DMS79 (cell line): ENCODE measurements around the gene HIVEP3.

Experiments used
- DNase-seq: peaks from one replicate; lab custom pipeline; 2025; lab: John Stamatoyannopoulos, UW

Gene HIVEP3

DNA sequence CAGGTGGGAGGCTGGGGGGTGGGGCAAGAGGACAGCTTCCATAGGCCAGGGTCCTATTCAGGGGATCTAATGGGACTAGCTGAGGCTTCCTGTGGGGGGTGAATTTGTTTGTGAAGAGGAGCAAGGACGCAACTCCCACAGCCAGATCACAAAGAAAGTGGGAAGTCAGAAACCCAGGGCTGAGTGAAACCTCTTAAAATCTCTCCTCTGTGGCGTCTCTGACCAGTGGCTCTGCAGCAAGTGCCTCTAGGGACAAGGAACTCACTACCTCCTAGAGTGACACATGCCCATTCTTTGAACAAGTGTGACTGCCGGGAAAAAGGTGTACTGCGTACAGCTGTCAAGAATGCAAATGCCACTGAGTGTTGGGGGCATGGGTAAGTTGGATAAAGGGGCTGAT is 187.9 kb downstream of the HIVEP3 start:
- no peak for DNase-seq

DNA sequence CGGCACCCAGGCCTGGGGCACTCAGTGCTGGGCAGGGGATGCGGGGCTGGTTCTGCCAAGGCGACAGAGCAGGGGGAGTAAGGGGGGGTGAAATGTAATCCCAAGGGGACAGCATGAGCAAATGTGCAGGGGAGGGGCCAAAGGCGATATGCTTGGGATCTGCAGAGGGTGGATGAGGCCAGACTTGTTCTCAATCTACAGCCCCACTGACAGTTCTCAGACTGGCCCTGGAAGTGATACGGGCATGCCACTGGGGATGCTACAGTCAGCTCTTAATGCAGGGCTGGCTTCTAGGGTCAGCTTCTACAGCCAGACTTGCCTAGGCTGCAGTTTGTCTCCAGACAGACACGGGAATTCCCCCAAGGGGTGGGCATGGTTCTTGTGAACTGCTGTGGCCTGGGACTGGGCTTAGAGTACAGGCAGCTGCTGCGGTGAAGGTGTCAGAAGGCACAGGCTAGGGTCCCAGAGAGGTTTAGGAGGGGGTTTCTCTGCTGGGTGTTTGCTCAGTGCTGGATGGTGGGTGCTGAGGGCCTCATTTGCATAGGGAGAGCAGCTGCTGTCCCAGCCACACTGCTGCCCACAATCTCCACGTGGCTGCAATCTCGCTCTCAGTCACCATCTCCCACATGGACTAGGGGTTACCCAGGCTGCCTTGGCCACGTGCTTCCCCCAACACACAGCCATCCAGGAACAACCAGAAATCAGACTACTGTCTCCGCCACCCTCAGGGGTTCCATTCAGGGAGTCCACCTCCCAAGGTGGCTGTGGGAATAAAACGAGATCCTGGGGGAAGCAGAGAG is 190.1 kb downstream of the HIVEP3 start:
- DNase-seq = no peak

DNA sequence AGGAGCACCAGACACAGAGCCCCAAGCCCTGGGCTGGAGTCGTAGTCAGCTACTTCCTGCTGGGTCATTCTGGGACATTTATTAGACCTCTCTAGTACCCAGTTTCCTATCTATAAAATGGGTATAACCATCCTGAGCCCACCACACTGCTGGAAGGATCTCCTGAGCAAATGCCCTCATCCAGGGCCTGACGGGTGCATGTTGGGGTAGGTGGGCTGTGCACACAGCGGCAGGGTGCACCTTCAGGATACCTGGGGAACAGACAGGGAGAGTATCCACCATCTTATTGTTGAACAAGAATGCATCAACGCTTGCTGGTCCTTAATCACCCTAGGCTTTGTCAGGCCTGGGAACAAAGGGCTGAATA is 191.0 kb downstream of the HIVEP3 start:
- no peak for DNase-seq

DNA sequence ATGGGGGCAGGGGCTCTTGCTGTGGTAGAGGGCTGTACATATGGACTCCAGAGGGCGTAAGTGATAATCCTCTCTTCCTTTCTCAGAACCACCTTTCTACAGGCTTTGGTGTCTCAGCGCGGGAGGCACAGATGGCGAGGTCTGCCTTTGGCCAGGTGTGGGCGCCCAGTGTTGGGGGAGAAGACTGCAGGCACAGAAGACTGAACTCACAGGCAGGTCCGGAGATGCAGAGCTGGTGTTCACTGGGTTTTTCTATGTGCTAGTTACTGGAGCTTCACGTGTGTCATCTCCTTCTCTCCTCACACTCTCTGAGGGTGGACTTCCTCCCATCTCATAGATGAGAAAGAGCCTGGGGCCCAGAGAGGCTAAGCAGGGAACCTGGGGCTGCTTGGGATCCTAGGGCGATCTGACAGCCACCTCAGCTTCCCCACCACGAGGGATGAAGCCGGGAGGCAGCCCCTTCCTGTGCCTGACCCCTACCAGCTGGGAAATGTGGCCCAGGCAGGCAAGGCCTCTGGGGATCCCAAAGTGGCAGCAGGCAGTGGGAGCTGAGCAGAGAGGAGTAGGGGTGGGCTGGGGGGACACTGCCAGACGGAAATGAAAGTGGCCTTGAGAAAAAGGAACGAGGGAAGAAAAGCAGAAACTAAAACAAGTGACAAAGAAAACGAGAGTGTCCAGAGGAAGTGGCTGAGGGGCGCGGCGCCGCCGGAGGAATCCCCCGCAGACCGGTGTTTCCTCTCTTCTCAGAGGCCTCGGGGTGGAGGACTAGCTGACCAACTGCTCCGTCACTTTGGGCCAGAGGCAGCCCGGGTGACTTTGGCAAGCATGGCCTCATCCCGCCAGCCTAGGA is 191.6 kb downstream of the HIVEP3 start:
- no peak for DNase-seq

DNA sequence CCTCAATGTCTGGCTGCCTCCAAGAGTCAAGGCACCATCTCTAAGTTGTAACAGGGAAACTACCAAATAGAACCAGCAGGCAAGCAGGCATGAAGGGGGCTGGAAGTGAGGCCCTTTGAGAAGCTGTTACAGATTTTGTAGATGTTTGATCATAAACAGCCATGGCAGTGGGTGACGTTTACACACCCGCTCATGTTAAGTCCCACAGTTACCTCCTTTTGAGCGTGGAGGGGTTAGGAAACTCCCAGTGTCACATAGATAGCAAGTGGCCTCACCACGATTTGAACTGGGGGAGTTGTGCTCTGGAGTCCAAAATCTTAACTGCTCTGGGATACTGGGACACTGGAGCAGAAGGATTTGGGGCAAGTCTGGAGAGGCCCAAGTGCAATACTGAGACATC is 192.4 kb downstream of the HIVEP3 start:
- no peak for DNase-seq

DNA sequence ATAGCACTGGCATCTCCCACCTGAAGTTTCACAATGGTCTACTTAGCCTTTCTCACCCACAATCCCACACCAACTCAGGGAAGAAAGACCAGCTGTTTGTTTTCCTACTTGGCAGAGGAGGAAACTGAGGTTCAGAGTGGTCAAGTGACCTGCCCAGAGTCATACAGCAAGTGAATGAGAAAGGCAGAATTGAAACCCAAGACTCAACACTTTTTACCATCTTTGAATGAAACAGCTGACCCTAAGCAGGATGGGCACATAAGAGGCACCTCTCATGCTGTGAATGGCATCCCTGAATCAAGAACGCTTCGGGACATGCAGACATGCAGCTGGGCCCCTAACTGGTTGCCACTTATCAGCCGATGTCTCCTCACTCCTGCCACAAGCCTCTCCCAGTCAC is 193.8 kb downstream of the HIVEP3 start:
- no peak for DNase-seq

DNA sequence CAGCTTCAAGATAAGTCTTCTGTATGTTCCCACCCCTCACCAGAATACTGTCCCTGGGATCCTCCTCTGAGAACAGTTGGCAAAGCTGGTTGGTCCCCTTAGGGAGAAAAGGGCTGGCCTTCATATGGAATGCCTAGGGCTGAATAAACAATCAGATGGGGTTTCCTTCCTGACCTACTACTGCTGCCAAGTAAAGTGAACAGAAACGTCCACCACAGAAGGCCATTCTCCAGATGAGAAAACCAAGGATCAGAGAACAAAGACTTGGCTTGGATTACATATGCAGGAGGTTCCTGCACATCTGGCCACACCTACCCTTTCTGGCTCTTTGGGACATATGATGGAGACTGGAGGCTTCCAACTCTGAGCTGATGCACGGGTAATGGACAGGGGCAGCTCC is 194.5 kb downstream of the HIVEP3 start:
- DNase-seq = no peak

DNA sequence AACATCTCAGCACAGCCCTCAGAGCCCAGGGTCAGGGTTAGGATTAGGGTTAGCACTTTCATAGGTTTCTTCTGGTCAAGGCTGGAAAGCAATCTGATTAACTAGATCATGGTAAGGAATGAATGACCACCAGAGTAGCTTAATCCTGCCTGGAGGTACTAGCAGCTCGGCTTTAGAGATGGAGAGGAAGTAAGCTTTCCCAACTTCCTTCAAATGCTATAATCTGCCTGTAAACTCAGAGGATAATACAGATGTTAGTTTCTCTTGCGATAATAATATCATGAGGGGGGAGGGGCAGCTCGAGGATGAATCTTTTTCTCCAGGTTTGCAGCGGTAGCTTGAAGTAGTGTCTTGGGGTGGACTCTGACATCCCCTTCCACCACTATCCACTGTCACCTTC is 194.9 kb downstream of the HIVEP3 start:
- no peak for DNase-seq

DNA sequence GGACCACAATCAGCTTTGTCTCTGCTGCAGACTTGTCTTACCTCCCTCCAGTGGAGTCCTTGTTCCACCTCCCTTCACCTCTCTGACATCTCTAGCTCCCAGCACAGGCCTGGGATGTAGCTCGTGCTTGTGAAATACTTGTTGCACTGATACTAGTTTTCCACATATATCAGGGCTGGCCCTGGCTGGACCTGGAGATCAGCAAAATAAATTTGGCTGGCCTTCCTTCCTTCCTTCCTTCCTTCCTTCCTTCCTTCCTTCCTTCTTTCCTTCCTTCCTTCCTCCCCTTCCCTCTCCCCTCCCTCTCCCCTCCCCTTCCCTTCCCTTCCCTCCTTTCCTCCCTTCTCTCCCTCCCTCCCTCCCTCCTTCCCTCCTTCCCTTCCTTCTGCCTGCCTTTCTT is 196.5 kb downstream of the HIVEP3 start:
- no peak for DNase-seq

DNA sequence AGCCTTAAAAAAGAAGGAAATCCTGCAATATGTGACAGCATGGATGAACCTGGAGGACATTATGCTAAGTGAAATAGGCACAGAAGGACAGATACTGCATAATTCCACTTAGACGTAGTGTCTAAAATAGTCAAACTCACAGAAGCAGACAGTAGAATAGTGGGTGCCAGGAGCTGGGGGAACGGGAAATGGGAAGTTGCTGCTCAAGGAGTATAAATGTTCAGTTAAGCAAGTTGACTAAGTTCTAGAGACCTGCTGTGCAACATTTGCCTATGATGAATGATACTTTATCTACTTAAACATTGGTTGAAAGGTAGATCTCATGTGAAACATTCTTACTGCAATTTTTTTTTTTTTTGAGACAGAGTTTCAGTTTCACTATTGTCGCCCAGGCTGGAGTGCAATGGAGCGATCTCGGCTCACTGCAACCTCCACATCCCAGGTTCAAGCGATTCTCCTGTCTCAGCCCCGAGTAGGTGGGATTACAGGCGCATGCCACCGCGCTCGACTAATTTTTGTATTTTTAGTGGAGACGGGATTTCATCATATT is 197.8 kb downstream of the HIVEP3 start:
- no peak for DNase-seq

DNA sequence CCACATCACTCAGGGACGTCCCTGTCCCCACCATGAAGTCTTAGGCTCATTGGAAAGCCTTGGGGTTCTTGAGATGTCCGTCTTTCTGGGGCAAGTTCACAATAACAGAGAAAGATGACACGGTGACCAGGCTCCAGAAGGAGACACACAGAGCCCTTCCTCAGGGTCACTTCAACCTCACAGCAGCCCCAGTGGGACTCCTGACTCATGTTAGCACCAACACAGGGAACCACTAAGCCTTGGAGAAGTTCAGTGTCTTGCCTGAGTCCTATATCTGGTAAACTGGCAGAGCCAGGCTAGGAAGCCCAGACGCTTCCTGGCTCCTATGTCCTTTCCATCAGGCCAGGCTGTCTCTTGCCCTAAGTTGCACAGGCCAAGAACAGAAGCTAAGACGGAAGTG is 199.1 kb downstream of the HIVEP3 start:
- no peak for DNase-seq

DNA sequence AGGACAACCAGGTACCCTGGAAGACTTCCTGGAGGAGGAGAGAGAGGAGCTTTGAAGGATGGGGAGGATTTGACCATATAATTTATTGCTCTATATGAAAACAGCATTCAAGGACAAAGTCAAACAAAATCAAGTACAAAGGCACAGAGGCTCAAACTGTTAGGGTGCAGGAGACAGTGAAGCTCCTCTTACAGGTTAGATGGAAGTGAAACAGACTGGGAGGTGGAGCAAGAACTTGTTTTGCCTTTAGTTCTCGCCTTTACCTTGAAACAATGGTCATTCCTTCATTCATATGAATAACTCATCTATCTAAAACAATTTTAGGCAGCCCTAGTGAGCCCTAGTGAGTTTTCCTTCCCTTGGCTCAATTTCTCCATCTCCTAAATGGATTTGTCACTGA is 199.6 kb downstream of the HIVEP3 start:
- DNase-seq = no peak

DNA sequence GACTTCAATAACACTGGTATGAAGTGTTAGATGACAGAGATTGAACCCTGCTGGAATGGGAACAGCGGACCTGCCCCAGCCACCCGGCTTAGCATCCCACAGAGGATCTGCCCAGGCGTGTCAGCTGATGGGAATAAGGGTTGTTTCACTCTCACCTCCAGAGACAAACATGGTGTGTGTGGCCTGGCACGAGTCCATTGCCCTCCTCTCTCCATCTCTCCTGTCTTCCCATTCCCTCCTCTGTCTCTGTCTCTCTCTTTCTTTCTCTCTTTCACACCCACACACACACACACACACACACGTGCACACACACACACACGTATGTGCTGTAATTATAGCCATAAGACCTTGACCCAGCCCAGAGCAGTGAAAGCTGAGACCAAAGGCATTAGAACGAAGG is 200.2 kb downstream of the HIVEP3 start:
- no peak for DNase-seq

DNA sequence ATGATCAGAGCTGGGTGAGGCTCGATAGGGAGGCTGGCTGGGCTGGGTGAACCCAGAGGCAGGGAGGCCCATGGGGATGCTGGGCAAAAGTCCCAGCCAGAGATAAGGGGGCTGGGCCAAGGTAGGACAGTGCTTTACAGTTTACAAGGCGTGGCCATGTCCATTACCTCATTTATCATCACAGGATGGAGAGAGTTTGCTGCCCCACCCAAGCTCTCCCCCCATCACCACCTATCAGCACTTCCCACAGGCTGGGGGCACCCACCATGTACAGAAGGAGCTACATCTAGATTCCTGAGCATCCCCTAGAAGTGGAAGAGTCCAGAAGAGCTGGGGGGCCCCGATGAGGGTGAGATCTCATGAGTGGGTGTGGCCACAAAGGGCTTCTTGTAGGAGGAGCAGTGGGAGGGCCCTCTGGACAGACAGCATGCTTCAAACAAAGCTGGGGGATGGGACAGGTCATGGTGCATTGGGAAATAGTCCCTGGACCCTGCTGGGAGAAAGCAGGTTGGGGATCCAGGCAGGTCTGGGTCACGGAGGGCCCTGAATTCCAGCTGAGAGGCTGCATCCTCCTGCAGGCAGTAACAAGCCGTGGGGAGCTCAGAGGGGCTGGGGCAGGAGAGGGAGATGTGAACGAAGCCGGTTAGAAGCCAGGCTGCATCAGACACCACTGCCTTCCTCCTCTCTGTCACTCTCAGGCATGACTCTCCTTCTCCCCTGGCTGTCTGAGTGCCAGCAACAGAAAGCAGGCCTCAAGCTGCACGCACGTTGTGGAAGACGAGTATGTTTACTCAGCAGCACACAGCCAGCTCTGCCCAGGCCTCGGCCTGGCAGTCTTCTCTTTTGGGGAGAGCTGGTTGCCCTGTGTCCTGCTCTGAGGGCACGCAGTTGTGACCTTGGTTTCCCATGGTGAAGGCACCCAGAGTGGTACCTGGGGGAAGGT is 202.3 kb downstream of the HIVEP3 start:
- DNase-seq = no peak

DNA sequence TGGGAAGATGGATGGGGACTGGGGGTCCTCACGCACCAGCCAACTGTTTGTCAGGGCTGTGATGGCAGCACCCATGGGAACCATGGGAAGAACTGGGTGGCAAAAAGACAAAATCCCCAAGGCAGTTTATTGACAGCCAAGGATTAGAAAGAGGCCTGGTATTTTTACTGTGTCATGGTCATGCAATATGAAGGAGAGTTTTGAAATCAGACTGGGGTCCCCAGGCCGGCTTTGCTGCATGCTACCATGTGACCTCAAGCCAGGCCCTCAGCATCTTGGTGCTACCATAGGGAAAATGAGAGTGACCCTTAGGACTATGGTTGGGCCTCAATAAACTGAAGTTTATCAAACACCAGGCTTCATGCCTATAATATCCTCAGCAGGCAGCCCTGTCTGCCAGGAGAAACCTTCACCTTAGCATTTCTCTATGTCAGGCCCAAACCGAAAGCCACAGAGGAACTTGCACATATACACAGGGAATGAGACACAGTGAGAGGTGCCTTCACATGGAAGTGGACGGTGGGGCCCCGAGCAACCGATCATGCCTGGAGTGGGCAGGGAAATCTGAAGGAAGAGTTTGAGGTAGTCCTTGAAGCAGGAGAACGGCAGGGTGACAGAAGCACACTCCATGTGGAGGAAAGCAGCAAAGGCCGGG is 203.2 kb downstream of the HIVEP3 start:
- no peak for DNase-seq

DNA sequence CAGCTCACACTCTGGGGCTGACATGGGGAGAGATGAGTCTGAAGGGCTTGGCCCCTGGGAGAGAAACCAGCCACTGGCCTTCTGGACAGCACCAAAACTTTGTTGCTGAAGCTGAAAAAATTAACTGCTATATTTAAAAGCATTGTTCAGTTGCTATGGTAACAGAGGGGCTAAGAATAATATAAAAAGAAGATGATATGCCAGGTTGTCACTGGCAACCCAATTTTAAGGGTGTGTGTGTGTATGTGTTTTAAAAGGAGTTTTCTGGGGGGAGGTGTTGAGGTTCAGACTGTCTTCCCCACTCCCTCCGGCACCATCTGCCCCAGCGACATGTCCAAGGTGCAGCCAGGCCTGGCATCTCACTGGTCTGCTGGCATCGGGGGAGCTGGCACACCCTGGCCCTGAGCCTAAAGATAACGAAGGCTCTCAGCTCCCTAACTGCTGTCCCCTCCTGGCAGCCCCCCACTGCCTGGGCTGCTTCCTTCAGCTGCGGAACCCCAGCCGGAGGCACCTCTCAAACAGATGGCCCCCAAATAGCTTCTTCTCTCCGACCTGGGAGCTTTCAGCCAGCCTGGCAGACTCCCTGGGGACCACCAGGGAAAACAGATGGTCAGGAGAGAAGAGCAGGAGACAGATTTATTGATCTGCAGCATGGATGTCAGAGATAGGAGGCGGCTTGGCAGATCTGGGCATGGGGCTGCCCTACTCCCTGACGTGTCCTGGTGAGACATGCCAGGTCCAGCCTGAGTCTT is 203.9 kb downstream of the HIVEP3 start:
- DNase-seq = no peak

DNA sequence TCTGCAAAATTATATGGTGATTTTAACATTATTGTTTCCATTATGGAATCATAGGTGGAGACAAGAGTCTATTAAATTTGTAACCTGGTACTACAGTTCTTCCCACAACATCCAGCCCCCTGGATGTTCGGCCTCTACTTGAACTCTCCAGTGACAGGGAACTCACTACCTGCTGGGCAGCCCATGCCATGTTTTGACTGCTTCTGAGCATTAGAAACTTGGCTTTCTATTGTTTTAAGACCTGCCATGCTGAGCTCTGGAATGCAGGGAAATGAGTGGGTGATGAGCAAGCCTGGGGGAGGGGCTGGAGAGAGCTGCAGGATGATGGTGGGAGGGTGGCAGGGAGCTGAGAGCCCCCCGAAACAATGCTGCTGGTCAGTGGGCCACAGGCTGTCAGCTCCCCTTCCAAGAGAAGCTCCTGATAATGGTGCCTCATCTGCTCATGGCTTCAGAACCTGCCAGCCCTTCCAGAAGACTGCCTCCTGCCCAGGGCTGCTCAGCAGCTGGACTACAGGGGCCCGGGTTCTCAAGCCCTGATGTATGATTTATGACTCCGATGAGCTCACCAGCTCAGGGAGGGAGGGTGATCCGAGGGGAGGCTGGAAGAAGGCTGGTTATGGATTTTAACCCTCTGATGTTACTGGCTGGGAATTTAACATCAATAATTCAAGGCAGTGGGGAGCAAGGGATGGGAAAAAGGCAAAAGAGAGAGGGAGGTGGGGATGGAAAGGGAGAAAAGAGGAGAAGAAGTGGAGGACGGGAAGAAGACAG is 205.0 kb downstream of the HIVEP3 start:
- DNase-seq = no peak

DNA sequence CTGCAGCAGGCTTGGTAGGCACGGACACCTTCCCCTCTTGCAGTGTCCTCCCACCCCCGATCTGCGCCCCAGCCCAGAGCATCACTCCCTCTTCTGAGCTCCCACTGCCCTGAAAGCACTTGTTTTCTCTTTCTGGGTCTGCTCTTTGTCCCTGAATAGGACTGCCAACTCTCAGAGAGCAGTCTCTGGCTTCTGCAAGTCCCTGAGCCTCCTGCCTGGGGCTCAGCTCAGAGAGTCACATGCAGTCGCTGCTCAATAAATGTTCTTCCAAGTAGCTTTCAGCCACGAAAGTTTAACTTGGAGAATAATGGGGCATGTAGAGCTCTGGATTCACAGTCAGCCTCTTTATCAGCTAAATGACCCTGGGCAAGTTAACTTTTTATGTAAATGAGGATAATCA is 205.6 kb downstream of the HIVEP3 start:
- no peak for DNase-seq

DNA sequence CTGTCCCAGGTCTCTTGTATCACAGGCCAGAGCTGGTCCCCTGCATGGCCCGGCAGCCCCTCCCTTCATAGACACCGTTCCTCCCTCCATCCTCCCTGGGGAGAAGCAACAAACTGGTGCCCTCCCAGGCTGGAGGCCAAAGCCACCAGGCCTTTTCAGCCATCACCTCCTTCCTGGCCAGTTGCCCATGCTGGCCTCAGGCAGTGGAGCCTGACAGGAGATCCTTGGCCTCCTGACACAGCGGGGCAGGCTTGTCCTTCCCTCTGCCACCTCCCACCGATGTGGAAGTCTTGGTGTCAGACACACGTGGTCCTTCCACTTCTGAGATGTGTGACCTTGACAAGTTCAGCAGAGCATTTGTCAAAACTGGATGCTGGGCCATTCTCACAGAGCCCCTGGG is 206.0 kb downstream of the HIVEP3 start:
- DNase-seq = no peak

DNA sequence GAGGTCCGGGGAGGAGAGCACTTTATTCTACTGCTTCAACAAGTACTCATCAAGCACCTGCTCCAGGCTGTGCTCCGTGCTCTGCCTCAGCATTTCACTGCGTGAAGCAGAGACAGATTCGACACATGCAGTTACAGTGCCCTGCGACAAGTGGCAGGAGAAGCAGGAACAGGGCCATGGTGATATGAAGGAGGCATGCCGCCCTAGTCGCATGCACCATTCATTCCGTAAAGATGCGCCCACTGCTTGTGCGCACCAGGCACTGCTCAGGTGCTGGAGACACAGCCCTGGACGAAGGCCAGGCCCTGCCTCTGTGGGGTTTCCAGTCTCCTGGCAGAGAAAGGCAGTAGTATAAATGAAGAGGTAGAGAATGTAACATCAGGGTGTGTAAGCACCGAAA is 206.6 kb downstream of the HIVEP3 start:
- no peak for DNase-seq
